GM21737 (cell line): ENCODE results near the gene POC1A.
"Not testable (repeated sequence)": the region's sequence is repeated elsewhere in the genome, so short reads cannot be mapped to it uniquely, and the experiment has no call there.

Experiments used
- ATAC-seq: cut with Tn5 transposase; IDR thresholded peaks from one replicate; pipeline ENCODE4 v1.9.1; 2021; ENCODE audit warnings: mild to moderate bottlenecking, moderate library complexity; ENCODE audit not compliant: unreplicated experiment

The POC1A gene

DNA sequence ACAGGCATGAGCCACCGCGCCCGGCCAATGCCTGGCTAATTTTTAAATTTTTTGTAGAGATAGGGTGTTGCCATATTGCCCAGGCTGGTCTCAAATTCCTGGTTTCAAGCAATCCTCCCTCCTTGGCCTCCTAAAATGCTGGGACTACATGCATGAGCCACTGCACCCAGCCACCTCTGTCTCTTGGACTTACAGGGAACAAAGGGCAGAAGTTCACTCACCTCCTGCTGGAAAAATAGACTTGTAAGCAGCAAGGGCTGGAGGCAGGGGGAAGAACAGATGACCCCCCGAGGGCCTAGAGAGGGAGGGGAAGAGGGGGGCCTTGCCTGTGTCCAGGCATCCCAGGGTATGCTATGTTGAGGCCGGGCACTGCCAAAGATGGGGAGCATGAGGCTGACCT is 120.0 kb downstream of the POC1A start:
- ATAC-seq = no peak

DNA sequence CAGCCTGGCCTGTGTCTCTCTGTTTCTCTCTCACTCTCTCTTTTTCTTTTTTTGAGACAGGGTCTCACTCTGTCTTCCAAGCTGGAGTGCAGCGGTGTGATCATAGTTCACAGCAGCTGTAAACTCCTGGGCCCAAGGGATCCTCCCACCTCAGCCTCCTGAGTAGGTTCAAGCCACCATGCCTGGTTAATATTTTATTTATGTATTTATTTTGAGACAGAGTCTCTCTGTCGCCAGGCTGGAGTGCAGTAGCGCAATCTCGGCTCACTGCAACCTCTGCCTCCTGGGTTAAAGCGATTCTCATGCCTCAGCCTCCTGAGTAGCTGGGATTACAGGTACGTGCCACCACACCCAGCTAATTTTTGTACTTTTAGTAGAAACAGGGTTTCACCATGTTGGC is 120.5 kb downstream of the POC1A start:
- not testable (repeated sequence) for ATAC-seq

DNA sequence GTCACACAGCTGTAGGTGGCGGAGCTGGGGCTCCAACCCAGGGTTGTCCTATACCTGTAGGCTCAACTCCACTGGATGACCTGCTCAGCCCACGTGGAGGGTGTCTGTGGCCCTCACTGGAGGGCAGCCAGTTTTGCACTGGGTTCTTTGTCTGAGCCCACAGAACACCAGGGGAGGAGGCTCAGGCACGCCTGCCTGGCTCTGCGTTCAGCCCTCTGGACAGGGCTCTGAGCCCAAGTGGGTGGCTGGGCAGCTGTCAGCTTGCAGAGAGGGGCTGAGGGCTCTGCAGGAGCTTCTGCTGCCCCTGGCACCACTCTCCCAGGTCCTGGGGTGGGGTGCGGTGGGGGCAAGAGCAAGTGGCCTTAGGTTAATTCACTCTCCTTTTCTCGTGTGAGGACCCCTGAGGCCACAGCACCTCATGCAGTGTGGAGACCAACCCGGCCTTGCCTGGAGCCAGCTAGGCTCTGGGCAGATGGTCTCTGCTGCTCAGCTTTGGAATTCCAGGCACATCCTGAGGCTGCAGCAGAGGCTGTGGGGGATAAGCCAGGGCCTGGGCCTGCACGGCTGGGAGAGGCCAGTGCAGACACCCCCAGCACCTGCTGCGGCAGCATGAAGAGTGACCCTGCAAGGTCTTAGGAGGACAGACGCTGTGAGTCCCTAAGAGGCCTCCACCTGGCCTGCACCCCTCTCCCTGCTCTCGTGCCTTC is 121.4 kb downstream of the POC1A start:
- ATAC-seq = no peak

DNA sequence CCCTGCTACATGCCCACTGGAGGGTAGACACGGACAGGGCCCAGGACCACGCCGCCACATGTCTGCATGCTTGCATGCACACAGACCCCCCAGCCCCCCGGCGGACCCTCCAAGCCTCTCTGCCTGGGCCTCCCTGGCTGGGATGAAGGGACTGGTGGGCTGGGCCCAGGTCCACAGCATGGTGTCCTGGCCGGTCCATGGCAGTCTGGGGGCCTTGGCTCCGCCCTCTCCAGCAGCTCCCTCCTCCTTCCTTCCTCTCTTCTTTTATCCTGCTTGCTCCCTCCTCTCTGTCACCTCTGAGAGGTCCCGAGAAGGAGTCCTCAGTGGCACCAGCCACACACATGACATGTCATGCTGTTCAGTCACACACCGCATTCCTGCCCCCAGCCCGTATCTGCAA is 122.3 kb downstream of the POC1A start:
- no peak for ATAC-seq

DNA sequence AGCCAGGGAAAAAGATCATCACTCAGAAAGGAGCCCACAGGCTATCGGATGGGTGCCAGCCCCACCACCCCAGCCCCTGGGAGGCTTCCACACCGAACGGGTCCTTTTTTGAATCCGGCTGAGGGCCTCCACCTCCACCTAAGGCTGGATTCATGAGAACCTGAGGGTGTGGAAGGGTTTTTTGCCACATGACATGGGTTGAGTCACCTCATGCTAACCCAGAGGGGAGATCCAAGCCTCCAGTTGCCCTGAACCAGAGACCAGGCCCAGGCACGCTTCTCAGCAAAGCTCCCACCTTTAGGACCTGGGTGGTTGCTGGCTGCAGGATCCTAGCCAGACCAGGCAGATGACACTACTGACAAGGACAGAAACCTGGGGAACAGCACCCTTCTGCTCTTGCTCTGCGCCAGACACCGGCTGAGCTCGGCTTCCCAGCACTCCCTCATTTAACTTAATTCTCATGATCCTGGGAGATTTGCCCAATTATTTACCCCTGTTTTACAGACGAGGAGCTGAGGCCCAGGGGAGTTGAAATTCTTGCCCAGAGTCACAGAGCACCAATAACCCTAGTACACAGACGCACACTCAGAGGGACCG is 123.4 kb downstream of the POC1A start:
- no peak for ATAC-seq

DNA sequence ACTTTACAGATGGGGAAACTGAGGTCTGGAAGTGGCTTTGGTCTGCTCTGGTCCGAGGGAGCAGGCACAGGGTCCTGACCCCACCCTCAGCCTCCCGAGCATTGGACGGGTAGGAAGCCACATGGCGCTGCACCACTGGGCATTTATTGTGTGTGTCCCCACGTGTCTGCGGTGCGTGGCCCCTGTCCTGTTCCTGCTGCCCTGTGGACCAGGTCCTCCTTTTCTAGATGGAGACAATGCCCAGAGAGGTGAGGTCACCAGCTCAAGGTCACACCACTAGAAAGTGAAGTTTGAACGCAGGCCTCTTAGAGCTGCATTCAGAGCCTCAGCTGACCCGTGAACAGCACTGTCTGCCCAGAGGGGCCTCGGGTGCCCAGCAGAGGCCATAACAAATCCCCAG is 124.7 kb downstream of the POC1A start:
- no peak for ATAC-seq

DNA sequence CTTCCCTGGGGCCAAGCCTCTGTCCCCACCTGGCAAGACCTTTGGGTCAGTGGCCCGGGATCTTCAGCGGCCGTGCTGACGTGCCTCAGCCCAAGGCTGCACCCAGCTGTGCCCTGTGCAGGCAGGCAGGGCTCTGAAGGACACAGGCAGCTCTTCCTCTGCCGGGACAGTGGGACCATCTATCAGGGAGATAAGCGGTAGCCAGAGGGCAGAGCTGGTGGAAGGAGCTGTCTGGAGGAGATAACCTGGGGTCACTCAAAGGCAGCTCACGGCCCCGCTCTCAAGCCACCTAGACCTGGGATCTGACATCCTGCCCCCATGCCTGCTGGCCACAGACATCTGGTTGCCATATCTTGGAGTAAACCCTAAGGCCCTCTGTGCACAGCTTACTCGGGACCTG is 125.2 kb downstream of the POC1A start:
- no peak for ATAC-seq

DNA sequence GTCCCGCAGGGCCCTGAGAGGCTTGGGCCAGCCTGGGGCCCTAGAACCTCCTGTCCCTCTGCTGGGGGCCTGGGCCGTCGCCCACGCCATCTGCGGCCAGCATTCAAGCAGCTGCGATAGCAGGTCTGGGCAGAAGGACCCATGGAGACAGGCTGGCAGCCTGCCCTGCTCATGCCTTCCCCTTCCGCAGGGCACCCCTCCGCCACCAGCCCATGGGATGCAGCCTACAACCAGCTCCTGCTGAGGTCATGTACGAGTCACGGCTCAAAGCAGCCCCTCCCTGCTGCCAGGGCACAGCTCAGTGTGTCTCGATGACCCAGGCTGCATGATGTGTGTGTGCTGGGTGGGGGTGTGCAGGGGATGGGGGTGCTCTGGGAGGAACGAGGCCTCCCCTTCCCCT is 125.7 kb downstream of the POC1A start:
- no peak for ATAC-seq

DNA sequence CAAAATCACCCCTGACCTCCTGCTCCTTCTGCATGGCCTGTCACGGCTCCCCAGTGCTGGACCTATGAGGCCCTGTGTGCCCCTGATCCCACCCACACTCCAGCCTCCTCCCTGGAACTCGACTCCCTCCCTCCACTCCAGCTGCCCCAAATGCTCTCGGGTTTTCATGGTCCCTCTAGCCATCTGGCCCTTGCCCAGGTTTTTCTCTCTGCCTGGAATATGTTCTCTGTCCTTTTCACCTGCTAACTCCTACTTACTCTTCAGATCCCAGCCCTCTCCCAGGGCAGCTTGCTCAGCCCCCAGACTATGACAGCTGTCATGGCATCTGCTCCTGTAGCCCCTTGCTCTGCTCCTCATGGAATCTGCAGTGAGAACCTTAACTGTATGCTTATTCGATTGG is 128.2 kb downstream of the POC1A start:
- no peak for ATAC-seq

DNA sequence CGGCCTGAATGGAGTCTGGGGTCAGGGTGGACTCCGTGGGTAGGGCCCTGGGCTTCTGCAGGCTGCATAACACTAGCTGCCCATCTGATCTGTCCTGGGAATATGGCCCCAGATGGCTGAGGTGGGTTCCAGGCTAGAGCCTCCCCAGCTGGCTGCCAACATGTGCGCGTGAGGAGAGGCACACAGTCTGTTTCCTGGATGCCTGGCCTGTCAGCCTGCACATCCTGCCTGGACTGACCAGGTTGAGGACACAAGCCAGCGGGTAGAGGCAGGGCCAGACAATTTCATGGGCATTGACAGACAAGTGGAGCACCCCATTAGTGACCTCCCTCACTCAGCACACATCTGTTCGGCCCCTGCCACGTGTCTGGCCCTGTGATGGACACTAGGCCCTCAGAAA is 128.8 kb downstream of the POC1A start:
- ATAC-seq = no peak
